Coronary artery (tissue), 2 donors: Measurements from ENCODE around the gene CSHL1.
"Not testable (repeated sequence)": the region's sequence is repeated elsewhere in the genome, so short reads cannot be mapped to it uniquely, and the experiment has no call there.

ENCODE experiments used
- DNase-seq: peaks from one replicate; pipeline ENCODE4 v3.0.0-alpha.2; 2017; ENCODE audit warnings: low spot score
- H3K27ac ChIP-seq, 2 donors: fragments of 200-600 bp; sonication (generic); one replicate each; pipeline ENCODE4 v1.5.1; 2016 to 2019
- H3K4me3 ChIP-seq: fragments of 200-600 bp; sonication (generic); 2 replicates; pipeline ENCODE4 v1.5.1; 2016; ENCODE audit warnings: mild to moderate bottlenecking, moderate library complexity
- TF ChIP-seq, protein P1 (sequence below): fragments of 200-600 bp; sonication (generic); IDR thresholded peaks from one replicate; pipeline ENCODE4 v1.5.1; 2019; ENCODE audit warnings: antibody characterized with exemption

The CSHL1 gene

GRCh38 chr17:63917646-63918045, 6.6 kb upstream of the CSHL1 start:
- DNase-seq: no peak
- no peak overlapping the region for H3K27ac ChIP-seq
- no peak overlapping the region for H3K4me3 ChIP-seq
- TF ChIP-seq, protein P1, sequence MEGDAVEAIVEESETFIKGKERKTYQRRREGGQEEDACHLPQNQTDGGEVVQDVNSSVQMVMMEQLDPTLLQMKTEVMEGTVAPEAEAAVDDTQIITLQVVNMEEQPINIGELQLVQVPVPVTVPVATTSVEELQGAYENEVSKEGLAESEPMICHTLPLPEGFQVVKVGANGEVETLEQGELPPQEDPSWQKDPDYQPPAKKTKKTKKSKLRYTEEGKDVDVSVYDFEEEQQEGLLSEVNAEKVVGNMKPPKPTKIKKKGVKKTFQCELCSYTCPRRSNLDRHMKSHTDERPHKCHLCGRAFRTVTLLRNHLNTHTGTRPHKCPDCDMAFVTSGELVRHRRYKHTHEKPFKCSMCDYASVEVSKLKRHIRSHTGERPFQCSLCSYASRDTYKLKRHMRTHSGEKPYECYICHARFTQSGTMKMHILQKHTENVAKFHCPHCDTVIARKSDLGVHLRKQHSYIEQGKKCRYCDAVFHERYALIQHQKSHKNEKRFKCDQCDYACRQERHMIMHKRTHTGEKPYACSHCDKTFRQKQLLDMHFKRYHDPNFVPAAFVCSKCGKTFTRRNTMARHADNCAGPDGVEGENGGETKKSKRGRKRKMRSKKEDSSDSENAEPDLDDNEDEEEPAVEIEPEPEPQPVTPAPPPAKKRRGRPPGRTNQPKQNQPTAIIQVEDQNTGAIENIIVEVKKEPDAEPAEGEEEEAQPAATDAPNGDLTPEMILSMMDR: no peak

- not testable (repeated sequence) for H3K4me3 ChIP-seq, DNase-seq
These were observed 6.1 kb upstream of the CSHL1 start for GRCh38 chr17:63917206-63917605.

DNA sequence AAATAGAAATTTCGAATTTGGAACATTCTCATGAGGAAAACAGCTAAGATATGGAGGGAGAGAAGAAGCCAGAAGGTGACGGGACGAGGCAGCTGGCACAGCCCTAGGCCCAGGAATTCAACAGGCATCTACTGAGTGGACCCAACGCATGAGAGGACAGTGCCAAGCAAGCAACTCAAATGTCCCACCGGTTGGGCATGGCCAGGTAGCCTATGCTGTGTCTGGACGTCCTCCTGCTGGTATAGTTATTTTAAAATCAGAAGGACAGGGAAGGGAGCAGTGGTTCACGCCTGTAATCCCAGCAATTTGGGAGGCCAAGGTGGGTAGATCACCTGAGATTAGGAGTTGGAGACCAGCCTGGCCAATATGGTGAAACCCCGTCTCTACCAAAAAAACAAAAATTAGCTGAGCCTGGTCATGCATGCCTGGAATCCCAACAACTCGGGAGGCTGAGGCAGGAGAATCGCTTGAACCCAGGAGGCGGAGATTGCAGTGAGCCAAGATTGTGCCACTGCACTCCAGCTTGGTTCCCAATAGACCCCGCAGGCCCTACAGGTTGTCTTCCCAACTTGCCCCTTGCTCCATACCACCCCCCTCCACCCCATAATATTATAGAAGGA, 5.6 kb upstream of the CSHL1 start:
- TF ChIP-seq, protein P1: no peak
- no peak for DNase-seq
- H3K27ac ChIP-seq: no peak overlapping the region
- H3K4me3 ChIP-seq: no peak overlapping the region

More at GRCh38 chr17:63917206-63917605, 6.1 kb upstream of the CSHL1 start:
- not testable (repeated sequence) for H3K27ac ChIP-seq

GRCh38 chr17:63915753-63916152, 4.7 kb upstream of the CSHL1 start:
- DNase-seq, H3K27ac ChIP-seq, H3K4me3 ChIP-seq: not testable (repeated sequence)

DNA sequence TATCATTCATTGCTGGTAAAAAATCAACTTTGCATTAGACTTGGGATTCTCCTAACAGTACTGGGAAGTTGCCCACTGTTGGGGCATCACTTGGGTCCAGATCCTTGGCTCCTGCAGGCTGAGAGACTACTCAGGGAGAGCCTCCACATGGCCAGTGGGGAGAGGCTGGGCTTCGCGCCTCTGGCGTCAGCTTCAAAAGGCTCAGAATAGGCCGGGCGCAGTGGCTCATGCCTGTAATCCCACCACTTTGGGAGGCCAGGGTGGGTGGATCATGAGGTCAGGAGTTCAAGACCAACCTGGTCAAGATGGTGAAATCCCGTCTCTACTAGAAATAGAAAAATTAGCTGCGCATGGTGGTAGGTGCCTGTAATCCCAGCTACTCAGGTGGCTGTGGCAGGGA, 3.4 kb upstream of the CSHL1 start:
- no peak overlapping the region for H3K27ac ChIP-seq
- DNase-seq: no peak
- no peak overlapping the region for H3K4me3 ChIP-seq
- TF ChIP-seq, protein P1: no peak

DNA sequence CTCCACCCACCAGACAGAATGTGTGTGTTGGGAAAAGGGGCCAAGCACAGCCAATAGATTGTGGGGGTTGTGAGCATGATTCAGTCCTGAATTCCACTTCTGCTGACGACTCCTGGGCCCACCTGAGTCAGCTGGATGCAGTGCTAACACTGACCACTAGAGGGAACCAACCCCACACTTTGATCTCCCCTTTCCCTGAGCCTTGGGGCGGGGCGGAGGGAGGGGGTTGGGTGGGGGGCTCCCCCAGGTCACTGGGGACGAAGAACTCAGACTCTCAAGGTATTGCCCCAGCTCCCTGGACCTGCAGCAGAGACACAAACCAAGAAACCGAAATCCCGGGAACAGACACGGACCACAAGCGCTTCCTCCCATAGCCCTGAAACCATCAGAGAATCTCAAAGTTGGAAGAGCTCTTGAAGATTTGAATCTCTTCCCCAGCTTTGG, 621 bp upstream of the CSHL1 start:
- no peak overlapping the region for H3K4me3 ChIP-seq
- no peak overlapping the region for H3K27ac ChIP-seq
- DNase-seq: no peak
- TF ChIP-seq, protein P1: peak; percentile 94

DNA sequence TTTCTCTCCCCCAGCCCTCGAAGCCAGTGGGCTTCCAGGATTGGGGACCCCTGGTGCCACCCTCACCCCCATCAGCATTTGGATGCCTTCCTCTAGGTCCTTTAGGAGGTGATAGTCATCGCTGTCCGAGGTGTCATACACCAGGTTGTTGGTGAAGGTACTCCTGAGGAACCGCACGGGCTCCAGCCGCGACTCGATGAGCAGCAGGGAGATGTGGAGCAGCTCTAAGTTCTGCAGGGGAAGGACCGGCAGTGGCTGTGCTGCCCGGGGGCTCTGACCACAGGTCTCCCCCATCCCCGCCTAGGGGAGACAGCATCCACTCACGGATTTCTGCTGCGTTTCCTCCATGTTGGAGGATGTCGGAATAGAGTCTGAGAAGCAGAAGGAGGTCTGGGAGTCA, 962 bp downstream of the CSHL1 start:
- H3K27ac ChIP-seq: no peak overlapping the region
- TF ChIP-seq, protein P1: no peak
- no peak for DNase-seq
- H3K4me3 ChIP-seq: no peak overlapping the region

DNA sequence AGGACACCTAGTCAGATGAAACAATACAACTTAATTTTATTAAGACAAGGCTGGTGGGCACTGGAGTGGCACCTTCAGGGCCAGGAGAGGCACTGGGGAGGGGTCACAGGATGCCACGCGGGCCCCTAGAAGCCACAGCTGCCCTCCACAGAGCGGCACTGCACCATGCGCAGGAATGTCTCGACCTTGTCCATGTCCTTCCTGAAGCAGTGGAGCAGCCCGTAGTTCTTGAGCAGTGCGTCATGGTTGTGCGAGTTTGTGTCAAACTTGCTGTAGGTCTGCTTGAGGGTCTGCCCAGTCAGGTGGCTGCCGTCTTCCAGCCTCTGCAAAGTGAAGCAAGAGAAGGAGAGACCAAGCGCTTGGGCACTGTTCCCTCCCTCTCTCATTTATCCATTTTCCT, 1.5 kb downstream of the CSHL1 start:
- not testable (repeated sequence) for H3K4me3 ChIP-seq, DNase-seq, H3K27ac ChIP-seq

- DNase-seq, H3K27ac ChIP-seq, H3K4me3 ChIP-seq: not testable (repeated sequence)
These were observed 3.8 kb downstream of the CSHL1 start for GRCh38 chr17:63907161-63907778.

DNA sequence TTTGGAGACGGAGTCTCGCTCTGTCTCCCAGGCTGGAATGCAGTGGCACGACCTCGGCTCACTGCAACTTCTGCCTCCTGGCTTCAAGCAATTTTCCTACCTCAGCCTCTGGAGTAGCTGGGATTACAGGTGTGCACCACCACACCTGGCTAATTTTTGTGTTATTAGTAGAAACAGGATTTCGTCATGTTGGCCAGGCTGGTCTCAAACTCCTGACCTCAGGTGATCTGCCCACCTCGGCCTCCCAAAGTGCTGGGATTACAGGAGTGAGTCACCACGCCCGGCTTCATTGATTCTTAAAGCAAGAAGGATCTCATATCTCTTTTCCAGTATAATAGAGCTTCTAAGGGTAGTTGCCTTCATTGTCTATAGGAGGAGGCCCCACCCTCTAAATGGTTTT, 6.3 kb downstream of the CSHL1 start:
- not testable (repeated sequence) for H3K4me3 ChIP-seq, H3K27ac ChIP-seq, DNase-seq

GRCh38 chr17:63903787-63904201, 7.3 kb downstream of the CSHL1 start:
- not testable (repeated sequence) for H3K4me3 ChIP-seq, DNase-seq, H3K27ac ChIP-seq

GRCh38 chr17:63901971-63902370, 9.1 kb downstream of the CSHL1 start:
- not testable (repeated sequence) for H3K27ac ChIP-seq, H3K4me3 ChIP-seq, DNase-seq
